ENCODE measurements around the gene IL17REL.

- TF ChIP-seq CTCF (IDR thresholded peaks at IDR 0.05 in 4 of 5, conservative IDR thresholded peaks at IDR 0.05 in 1 of 5) (no peak), POLR2A (IDR thresholded peaks at IDR 0.05) (no peak)
Measured at GRCh38 chr22:50046019-50046415, 33.5 kb upstream of the IL17REL start.
